ENCODE results near the gene SLC46A3.

The SLC46A3 gene

DNA sequence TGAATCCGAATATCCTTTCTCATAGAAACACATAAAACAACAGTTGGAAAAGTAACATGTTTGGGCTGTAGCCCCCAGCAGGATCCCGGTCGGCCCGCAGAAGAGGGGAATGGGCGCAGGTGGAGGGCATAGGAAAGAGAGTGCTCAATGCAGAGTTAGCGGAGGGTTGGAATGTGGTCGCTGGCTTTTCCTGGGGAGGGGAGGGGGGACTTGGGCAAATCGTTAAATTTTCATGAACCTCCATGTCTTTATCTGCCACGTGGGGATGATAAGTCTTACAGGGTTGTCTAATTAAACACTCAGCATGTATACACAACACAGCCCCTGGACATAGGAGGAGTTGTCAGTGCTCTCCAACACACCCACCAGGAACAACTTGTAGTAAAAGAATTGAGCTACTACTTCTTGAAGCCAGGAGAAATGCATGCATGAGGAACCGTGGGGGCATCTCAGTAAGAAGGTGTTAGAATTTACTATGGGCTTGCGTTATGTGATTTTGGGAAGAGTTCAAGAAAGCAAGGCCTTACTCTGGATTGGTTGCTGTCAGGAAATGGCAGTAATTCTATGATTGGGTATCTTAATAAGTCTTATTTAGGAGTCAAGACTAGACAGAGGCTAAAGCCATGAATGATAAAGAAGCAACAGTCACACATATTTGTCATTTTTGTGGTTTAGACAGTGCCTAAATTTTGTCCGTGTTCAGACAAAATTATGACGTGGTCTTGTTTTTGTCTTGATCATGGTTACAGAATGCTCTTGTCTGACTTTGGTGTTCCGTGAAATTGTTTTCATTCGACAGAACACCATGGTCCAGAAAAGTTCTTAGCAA, 671 bp upstream of the SLC46A3 start:
- TF ChIP-seq, protein P1, sequence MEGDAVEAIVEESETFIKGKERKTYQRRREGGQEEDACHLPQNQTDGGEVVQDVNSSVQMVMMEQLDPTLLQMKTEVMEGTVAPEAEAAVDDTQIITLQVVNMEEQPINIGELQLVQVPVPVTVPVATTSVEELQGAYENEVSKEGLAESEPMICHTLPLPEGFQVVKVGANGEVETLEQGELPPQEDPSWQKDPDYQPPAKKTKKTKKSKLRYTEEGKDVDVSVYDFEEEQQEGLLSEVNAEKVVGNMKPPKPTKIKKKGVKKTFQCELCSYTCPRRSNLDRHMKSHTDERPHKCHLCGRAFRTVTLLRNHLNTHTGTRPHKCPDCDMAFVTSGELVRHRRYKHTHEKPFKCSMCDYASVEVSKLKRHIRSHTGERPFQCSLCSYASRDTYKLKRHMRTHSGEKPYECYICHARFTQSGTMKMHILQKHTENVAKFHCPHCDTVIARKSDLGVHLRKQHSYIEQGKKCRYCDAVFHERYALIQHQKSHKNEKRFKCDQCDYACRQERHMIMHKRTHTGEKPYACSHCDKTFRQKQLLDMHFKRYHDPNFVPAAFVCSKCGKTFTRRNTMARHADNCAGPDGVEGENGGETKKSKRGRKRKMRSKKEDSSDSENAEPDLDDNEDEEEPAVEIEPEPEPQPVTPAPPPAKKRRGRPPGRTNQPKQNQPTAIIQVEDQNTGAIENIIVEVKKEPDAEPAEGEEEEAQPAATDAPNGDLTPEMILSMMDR (IDR thresholded peaks at IDR 0.05; ENCODE audit: insufficient read depth, low read depth, low read length, missing control alignments) = no peak
- peak overlapping the region; percentile 63 for H3K4me3 ChIP-seq (ENCODE audit: low read length)
- DNase-seq (ENCODE audit: low read depth) = peak; percentile 70

DNA sequence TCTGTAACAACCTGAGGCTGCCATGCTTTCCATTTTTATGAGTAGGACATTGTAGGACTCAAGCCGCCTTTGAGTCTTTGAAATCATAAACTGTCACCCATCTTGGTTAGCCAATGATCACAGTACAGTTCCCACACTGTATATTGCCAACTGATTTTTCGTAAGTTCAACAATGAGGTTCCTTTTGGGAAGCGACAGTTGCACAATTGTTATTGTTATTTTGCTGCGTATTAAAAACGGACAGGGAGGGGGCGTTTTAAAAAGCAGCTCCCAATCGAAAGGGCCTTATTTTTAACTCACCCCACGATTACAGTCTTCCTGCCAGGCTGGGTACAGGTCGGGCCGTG, 601 bp downstream of the SLC46A3 start:
- peak overlapping the region; percentile 63 for H3K4me3 ChIP-seq (ENCODE audit: low read length)
- TF ChIP-seq, protein P1 (IDR thresholded peaks at IDR 0.05; ENCODE audit: insufficient read depth, low read depth, low read length, missing control alignments) = no peak
- peak; percentile 31 for DNase-seq (ENCODE audit: low read depth)

DNA sequence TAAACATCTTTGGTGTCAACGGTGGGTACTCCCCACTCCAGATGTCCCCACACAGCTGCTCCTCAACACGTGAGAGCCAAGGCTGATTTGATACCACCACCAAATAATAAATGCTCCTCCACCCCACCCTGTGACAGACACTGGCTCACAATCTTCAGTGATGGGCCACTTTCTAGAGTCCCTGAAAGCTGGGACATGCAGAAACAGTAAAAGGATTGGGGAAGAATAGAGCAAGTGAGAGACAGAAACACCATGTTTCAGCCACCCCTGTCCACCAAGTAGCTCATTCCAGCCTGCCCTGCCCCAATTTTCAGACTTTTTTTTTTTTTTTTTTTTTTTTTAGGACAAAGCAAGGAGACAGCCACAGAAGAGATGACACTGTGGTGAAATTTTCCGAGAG, 1.6 kb downstream of the SLC46A3 start:
- no peak overlapping the region for H3K4me3 ChIP-seq (ENCODE audit: low read length)
- peak; percentile 8 for DNase-seq (ENCODE audit: low read depth)
- TF ChIP-seq, protein P1 (IDR thresholded peaks at IDR 0.05; ENCODE audit: insufficient read depth, low read depth, low read length, missing control alignments) = no peak

DNA sequence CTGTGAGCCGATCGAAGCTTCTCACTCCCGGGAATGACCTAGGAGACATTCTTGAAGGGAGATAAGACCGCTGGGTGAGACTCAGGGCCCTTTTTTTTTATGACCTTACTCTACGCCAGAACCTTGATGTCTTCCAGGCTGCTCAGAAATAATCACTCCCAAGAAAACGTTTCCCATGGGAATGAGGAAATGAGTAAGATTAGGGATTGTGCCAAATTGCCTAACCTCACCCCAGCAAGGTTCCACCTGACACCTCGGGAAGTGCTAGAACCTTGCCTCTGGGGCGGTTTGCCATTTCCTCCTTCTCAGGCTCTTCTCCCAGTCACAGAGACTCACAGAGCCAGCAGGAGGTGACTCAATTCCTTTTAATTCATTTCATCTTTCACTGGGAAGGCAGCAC, 2.3 kb downstream of the SLC46A3 start:
- DNase-seq (ENCODE audit: low read depth) = peak; percentile 98
- no peak overlapping the region for H3K4me3 ChIP-seq (ENCODE audit: low read length)
- TF ChIP-seq, protein P1 (IDR thresholded peaks at IDR 0.05; ENCODE audit: insufficient read depth, low read depth, low read length, missing control alignments) = no peak

DNA sequence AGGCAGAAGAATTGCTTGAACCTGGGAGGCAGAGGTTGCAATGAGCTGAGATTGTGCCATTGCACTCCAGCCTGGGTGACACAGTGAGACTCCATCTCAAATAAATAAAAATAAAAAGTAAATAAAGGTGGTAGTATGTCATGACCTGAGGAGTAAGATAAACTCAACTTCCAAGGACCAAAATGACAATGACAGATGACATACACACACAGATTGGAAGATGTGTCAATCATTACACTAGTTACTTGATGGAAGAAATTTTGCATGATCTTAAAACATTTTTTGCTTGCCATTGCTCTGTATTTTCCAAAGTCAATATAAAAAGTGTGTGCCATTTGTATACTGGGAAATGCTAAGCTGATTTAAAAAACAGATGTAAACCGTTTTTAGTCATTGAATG, 4.1 kb downstream of the SLC46A3 start:
- no peak for DNase-seq (ENCODE audit: low read depth)
- H3K4me3 ChIP-seq (ENCODE audit: low read length) = no peak overlapping the region
- TF ChIP-seq, protein P1 (IDR thresholded peaks at IDR 0.05; ENCODE audit: insufficient read depth, low read depth, low read length, missing control alignments) = no peak

DNA sequence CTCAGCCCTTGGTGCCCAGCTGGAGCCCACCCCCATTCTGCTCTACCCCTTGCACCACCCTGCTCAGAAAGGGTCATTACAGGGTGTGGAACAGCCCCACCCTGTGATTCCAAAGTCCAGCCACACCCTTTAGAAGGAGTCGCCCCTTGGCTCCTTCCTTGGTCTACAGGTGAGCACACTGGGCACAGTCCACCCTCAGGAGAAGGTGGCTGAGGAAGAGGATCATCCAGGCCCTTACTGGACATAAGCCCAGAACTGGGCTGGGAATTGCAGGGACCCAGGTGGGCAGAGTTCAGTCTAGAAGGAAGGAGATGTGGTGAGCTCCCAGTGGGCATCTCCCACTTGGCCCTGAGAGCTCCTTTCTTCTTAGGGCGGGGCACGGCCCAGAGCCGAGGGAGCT, 8.6 kb downstream of the SLC46A3 start:
- DNase-seq (ENCODE audit: low read depth) = no peak
- no peak overlapping the region for H3K4me3 ChIP-seq (ENCODE audit: low read length)
- TF ChIP-seq, protein P1 (IDR thresholded peaks at IDR 0.05; ENCODE audit: insufficient read depth, low read depth, low read length, missing control alignments) = no peak

Measured in epithelial cell of esophagus (primary cell).